OCI-LY7 (cell line): Measurements from ENCODE around the gene ATPAF1. TPM values are rescaled to one million over a fixed set of nuclear protein-coding genes. Genes with fewer than 3 reads are reported as not detected.

Experiments used
- BruUV-seq: library from RNA; stranded (reverse); fragments of 400-500 nt; replicated peaks from 2 replicates; lab custom pipeline; 2021; lab: Mats Ljungman, UMichigan
- CTCF ChIA-PET: fragments of 300-600 bp; sonication (Branson Sonifier 250); formaldehyde crosslinking; loops from one replicate; lab custom pipeline; 2022; ENCODE audit warnings: antibody characterized with exemption; ENCODE audit not compliant: unreplicated experiment; lab: Charles Lee
- POLR2A ChIA-PET: fragments of 300-600 bp; sonication (Branson Sonifier 250); formaldehyde crosslinking; loops from one replicate; lab custom pipeline; 2022; ENCODE audit warnings: antibody characterized with exemption; lab: Charles Lee
- DNase-seq: peaks from one replicate; pipeline ENCODE4 v3.0.0-alpha.2; 2015; ENCODE audit warnings: low spot score
- H2AFZ ChIP-seq: fragments of 200-600 bp; sonication (generic), shearing (Covaris generic); 2 replicates; pipeline ENCODE4 v1.6.1; 2014; ENCODE audit warnings: mild to moderate bottlenecking, antibody characterized with exemption, low read length, moderate library complexity
- H3K27ac ChIP-seq: fragments of 200-600 bp; sonication (generic); 2 replicates; pipeline ENCODE4 v1.5.1; 2014; ENCODE audit warnings: mixed run types, low read depth, mild to moderate bottlenecking, moderate library complexity, low read length, inconsistent platforms; ENCODE audit not compliant: poor library complexity, severe bottlenecking
- H3K36me3 ChIP-seq: fragments of 200-600 bp; sonication (generic); 2 replicates; pipeline ENCODE4 v1.6.1; 2014; ENCODE audit warnings: mild to moderate bottlenecking, antibody characterized with exemption, low read length, moderate library complexity, mixed read lengths; ENCODE audit not compliant: insufficient read depth
- H3K4me1 ChIP-seq: fragments of 200-600 bp; sonication (generic); 2 replicates; pipeline ENCODE4 v1.5.1; 2014; ENCODE audit warnings: mild to moderate bottlenecking, low read length; ENCODE audit not compliant: insufficient read depth, poor library complexity, severe bottlenecking
- H3K4me2 ChIP-seq: fragments of 200-600 bp; sonication (generic); 2 replicates; pipeline ENCODE4 v1.6.1; 2014; ENCODE audit warnings: mild to moderate bottlenecking, low read length
- H3K4me3 ChIP-seq: fragments of 200-600 bp; sonication (generic); 2 replicates; pipeline ENCODE4 v1.5.1; 2014; ENCODE audit warnings: mild to moderate bottlenecking, low read depth, low read length; ENCODE audit not compliant: poor library complexity, severe bottlenecking
- H3K79me2 ChIP-seq: fragments of 200-600 bp; sonication (generic); 2 replicates; pipeline ENCODE4 v1.6.1; 2016; ENCODE audit warnings: low read depth, mild to moderate bottlenecking, low read length, moderate library complexity, mixed read lengths; ENCODE audit not compliant: insufficient read depth
- H3K9me2 ChIP-seq: fragments of 200-600 bp; sonication (generic); 2 replicates; pipeline ENCODE4 v1.6.1; 2016; ENCODE audit warnings: mild to moderate bottlenecking, low read length, mixed read lengths; ENCODE audit not compliant: insufficient read depth
- H3K9me3 ChIP-seq: fragments of 200-600 bp; sonication (generic); 2 replicates; pipeline ENCODE4 v1.6.1; 2014; ENCODE audit warnings: mild to moderate bottlenecking, mixed run types, low read length, mixed read lengths
- H4K20me1 ChIP-seq: fragments of 200-600 bp; sonication (generic); 2 replicates; pipeline ENCODE4 v1.6.1; 2014; ENCODE audit warnings: mild to moderate bottlenecking, antibody characterized with exemption, low read length, moderate library complexity, mixed read lengths; ENCODE audit not compliant: insufficient read depth
- EZH2phosphoT487 ChIP-seq: fragments of 200-600 bp; sonication (generic); IDR thresholded peaks from 2 replicates; pipeline ENCODE4 v1.6.1; 2018; ENCODE audit warnings: low read depth, borderline replicate concordance, mild to moderate bottlenecking, mixed run types, antibody characterized with exemption, low read length, moderate library complexity, mixed read lengths
- intact Hi-C: fragments of 100-400 bp; cut with micrococcal nuclease; formaldehyde crosslinking; loops from one replicate; pipeline ENCODE4 v1.10.0; 2022; ENCODE audit not compliant: unreplicated experiment
- total RNA-seq, 2 experiments: library from RNA; depleted of rRNA in 1 of 2; stranded (reverse); fragments of >200 nt in 1 of 2; shearing (Covaris generic) in 1 of 2; gene quantifications; 2 replicates each; pipeline ENCODE4 v1.2.3, GENCODE V29; 2014 to 2022
- TF ChIP-seq, protein P1 (sequence below): fragments of 200-600 bp; sonication (generic); conservative IDR thresholded peaks from 2 replicates; pipeline ENCODE4 v1.5.1; 2014; ENCODE audit warnings: mild to moderate bottlenecking, antibody characterized with exemption, low read length, moderate library complexity, mixed read lengths

The ATPAF1 gene
- total RNA-seq, 2 experiments from 2014 or later, result 32.3 to 38.3 TPM

DNA sequence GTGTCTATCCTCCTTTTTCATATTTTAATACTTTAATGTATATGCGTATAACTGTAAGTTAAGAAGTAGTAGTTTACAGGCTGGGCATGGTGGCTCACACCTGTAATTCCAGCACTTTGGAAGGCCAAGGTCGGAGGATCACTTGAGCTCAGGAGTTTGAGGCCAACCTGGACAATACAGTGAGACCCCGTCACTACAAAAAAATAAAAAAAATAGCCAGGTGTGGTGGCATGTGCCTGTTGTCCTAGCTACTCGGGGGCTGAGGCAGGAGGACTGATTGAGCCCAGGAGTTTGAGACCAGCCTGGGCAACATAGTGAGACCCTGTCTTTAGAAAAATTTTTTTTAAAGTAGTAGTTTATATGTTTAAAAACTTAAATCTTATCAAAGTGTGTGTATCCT lies 22.3 kb downstream of the ATPAF1 start:
- Histone ChIP-seq H3K4me2 (no peak overlapping the region), H3K36me3 (peaks cover 36% of the 10 kb centered on the region), H2AFZ (no peak overlapping the region), H3K4me1 (no peaks in the 10 kb centered on the region), H3K9me2 (no peaks in the 10 kb centered on the region), H3K79me2 (no peaks in the 10 kb centered on the region), H4K20me1 (no peaks in the 10 kb centered on the region), H3K9me3 (peaks cover 24% of the 10 kb centered on the region), H3K4me3 (no peak overlapping the region), H3K27ac (no peak overlapping the region)
- TF ChIP-seq, protein P1, sequence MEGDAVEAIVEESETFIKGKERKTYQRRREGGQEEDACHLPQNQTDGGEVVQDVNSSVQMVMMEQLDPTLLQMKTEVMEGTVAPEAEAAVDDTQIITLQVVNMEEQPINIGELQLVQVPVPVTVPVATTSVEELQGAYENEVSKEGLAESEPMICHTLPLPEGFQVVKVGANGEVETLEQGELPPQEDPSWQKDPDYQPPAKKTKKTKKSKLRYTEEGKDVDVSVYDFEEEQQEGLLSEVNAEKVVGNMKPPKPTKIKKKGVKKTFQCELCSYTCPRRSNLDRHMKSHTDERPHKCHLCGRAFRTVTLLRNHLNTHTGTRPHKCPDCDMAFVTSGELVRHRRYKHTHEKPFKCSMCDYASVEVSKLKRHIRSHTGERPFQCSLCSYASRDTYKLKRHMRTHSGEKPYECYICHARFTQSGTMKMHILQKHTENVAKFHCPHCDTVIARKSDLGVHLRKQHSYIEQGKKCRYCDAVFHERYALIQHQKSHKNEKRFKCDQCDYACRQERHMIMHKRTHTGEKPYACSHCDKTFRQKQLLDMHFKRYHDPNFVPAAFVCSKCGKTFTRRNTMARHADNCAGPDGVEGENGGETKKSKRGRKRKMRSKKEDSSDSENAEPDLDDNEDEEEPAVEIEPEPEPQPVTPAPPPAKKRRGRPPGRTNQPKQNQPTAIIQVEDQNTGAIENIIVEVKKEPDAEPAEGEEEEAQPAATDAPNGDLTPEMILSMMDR, result no peak
- TF ChIP-seq EZH2phosphoT487, result no peak
- BruUV-seq, result no TSS peak
- intact Hi-C loops, result no loop called here
- CTCF ChIA-PET, result no interaction called here
- no peak for DNase-seq
- POLR2A ChIA-PET, result interaction anchor here (0.6 kb wide), 1 partner anchor 64 kb away, joined by 3 read pairs; no protein-coding TSS in a partner anchor

DNA sequence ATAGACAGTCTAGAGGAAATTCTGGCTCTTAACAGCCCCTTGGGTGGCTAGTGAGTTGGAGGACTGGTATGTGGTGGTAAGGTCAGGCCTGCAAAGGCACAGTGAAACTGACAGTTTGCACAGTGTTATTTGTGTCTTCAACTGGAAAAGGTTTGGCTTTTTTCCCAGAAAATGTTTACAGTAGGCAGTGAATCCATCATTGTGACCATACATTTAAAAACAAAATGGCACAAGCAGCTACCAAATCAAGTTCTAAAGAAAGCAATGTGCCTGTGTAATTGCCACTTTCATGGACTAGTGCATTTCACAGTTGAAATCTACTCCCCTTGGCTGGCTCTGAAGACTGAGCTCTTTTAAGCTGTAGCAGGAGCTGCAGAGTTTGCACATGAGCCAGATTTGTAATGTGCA lies 24.8 kb downstream of the ATPAF1 start:
- 0 out of 2 replicates have a peak, but pooled peaks cover 2% of the 10 kb centered on the region for H3K9me3 ChIP-seq
- H3K4me1 ChIP-seq, result no peaks in the 10 kb centered on the region
- POLR2A ChIA-PET, result interaction anchor here (0.7 to 1.7 kb wide), 2 partner anchors 13 to 69 kb away, joined by 3 to 5 read pairs; no protein-coding TSS in a partner anchor
- CTCF ChIA-PET, result no interaction called here
- H3K4me3 ChIP-seq, result no peak overlapping the region
- H4K20me1 ChIP-seq, result no peaks in the 10 kb centered on the region
- H3K36me3 ChIP-seq, result peaks cover 12% of the 10 kb centered on the region
- intact Hi-C loops, result no loop called here
- H2AFZ ChIP-seq, result no peak overlapping the region
- TF ChIP-seq EZH2phosphoT487, result no peak
- TF ChIP-seq, protein P1, result no peak
- H3K27ac ChIP-seq, result no peak overlapping the region
- H3K4me2 ChIP-seq, result no peak overlapping the region
- no peaks in the 10 kb centered on the region for H3K79me2 ChIP-seq
- H3K9me2 ChIP-seq, result no peaks in the 10 kb centered on the region
- BruUV-seq, result no TSS peak
- DNase-seq, result no peak

DNA sequence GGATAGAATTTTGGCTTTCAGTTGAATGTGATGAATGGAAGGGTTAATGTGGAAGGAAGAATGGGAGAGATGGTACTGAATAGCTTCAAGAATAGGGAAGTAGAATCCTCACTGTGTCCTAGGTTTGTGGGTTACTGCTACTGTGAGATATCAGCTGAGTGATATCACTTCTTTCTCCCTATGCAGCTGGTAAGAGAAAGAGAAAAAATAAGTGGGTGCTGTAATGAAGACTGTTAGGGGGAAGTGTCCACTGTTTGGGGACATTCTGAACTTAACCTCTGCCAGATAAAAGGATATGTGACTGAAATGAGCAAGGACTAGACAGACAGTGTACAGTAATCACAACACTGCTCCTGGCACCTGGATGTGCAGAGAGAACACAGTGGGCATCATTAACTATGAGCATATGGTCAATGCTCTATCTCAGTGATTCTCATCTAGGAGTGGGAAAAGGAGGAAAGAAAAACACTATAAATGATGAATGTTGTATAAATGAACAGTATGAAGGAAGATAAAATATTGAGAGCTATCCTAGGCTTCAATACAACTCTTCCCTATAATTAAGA lies 26.0 kb downstream of the ATPAF1 start:
- CTCF ChIA-PET, result interaction anchor here (0.5 kb wide), 1 partner anchor 95 kb away, joined by 4 read pairs; no protein-coding TSS in a partner anchor
- no TSS peak for BruUV-seq
- no peak for DNase-seq

More for the DNA sequence above, 26.0 kb downstream of the ATPAF1 start:
- TF ChIP-seq, protein P1, result no peak
- no peak for TF ChIP-seq EZH2phosphoT487
- intact Hi-C loops, result no loop called here
- no peaks in the 10 kb centered on the region for H3K4me1 ChIP-seq
- no peaks in the 10 kb centered on the region for H3K9me2 ChIP-seq
- POLR2A ChIA-PET, result interaction anchor here (1.7 kb wide), 1 partner anchor 11 kb away, joined by 5 read pairs; no protein-coding TSS in a partner anchor
- no peak overlapping the region for H3K27ac ChIP-seq
- no peak overlapping the region for H2AFZ ChIP-seq
- H3K36me3 ChIP-seq, result peaks cover 1% of the 10 kb centered on the region; the same call in 1 of the 2 replicates
- H4K20me1 ChIP-seq, result no peaks in the 10 kb centered on the region
- H3K9me3 ChIP-seq, result no peaks in the 10 kb centered on the region
- H3K4me3 ChIP-seq, result no peak overlapping the region
- H3K79me2 ChIP-seq, result no peaks in the 10 kb centered on the region
- no peak overlapping the region for H3K4me2 ChIP-seq
